Spleen (tissue), 11 donors: ENCODE data around the gene CSH2. TPM values are rescaled to one million over a fixed set of nuclear protein-coding genes. Genes with fewer than 3 reads are reported as not detected.

Experiments used
- DNase-seq: peaks from one replicate; pipeline ENCODE4 v3.0.0-alpha.2; 2020
- H3K27ac ChIP-seq, 8 donors: fragments of 200-600 bp; sonication (generic) in 7 of 8; 1 replicate in 4 of 8; 2 replicates in 4 of 8; pipeline versions ENCODE4 v1.5.0 to v1.8.0; 2016 to 2021; ENCODE audit warnings: inconsistent platforms in 4 of 8, mild to moderate bottlenecking in 4 of 8, moderate library complexity in 1 of 8
- H3K27me3 ChIP-seq, 7 donors: fragments of 200-600 bp; sonication (generic) in 6 of 7; replicated peaks in 1 of 7; 1 replicate in 4 of 7; 2 replicates in 3 of 7; pipeline versions ENCODE4 v1.5.0 to v1.8.0; 2016 to 2021; ENCODE audit warnings: inconsistent platforms in 3 of 7, mild to moderate bottlenecking in 1 of 7
- H3K36me3 ChIP-seq, 6 donors: fragments of 200-600 bp; sonication (generic) in 5 of 6; 1 replicate in 4 of 6; 2 replicates in 2 of 6; pipeline versions ENCODE4 v1.5.0 to v1.8.0; 2016 to 2021; ENCODE audit warnings: inconsistent platforms in 2 of 6
- H3K4me1 ChIP-seq, 6 donors: fragments of 200-600 bp; sonication (generic) in 5 of 6; 1 replicate in 3 of 6; 2 replicates in 3 of 6; pipeline versions ENCODE4 v1.5.0 to v1.8.0; 2016 to 2021; ENCODE audit warnings: inconsistent platforms in 3 of 6
- H3K4me3 ChIP-seq, 8 donors: fragments of 200-600 bp; sonication (generic) in 7 of 8; 1 replicate in 4 of 8; 2 replicates in 4 of 8; pipeline versions ENCODE4 v1.5.0 to v1.8.0; 2016 to 2021; ENCODE audit warnings: inconsistent platforms in 4 of 8, mild to moderate bottlenecking in 4 of 8, moderate library complexity in 2 of 8
- H3K9me3 ChIP-seq, 8 donors: fragments of 200-600 bp; sonication (generic) in 7 of 8; 1 replicate in 4 of 8; 2 replicates in 4 of 8; pipeline versions ENCODE4 v1.5.0 to v1.8.0; 2016 to 2021; ENCODE audit warnings: inconsistent platforms in 4 of 8
- CTCF ChIP-seq, 11 experiments: fragments of 200-600 bp in 7 of 11; fragments of 450-650 bp in 4 of 11; sonication (generic) in 4 of 11; IDR thresholded peaks in 8 of 11; conservative IDR thresholded peaks in 3 of 11; 1 replicate in 7 of 11; 2 replicates in 4 of 11; pipeline versions ENCODE4 v1.4.0 to v1.8.0; 2016 to 2021; ENCODE audit warnings: antibody characterized with exemption in 11 of 11, inconsistent platforms in 4 of 11, mild to moderate bottlenecking in 1 of 11
- POLR2A ChIP-seq, 3 donors: fragments of 450-650 bp; IDR thresholded peaks; one replicate each; pipeline ENCODE4 v1.5.1; 2017; ENCODE audit warnings: antibody characterized with exemption in 3 of 3, mild to moderate bottlenecking in 1 of 3
- POLR2AphosphoS5 ChIP-seq, 3 donors: sonication (generic); formaldehyde crosslinking; IDR thresholded peaks; one replicate each; pipeline ENCODE4 v1.5.1; 2017; ENCODE audit warnings: antibody characterized with exemption in 3 of 3
- WGBS, 5 donors: extraction: QIAGEN DNeasy Blood & Tissue Kit in 3 of 5; methylation state at CpG; one replicate each; pipeline versions ENCODE4 v1.1.5 to v1.1.7; 2013 to 2018; 5-methylcytosine and 5-hydroxymethylcytosine counted together
- intact Hi-C: fragments of 100-400 bp; cut with DNase I; formaldehyde crosslinking; loops from one replicate; pipeline ENCODE4 v1.15.0; 2023; ENCODE audit warnings: low total_unique reads
- polyA plus RNA-seq, 3 donors: library from polyadenylated mRNA; stranded (reverse); fragments of 200-250 nt; gene quantifications; one replicate each; pipeline ENCODE4 v1.2.1, GENCODE V29; 2013
- total RNA-seq, 7 donors: library from RNA; depleted of rRNA in 3 of 7; stranded (reverse); fragments of >200 nt in 3 of 7; fragmentation: NEBNext Ultra II Directional in 4 of 7; extraction: Animal tissue kit (Norgen Biotek cat#: 25700) in 4 of 7; gene quantifications; one replicate each; pipeline versions ENCODE4 v1.1.0 to v1.2.1, GENCODE V29; 2016 to 2021
- donor health status: healthy with polysubstance abuse.
- donor health status: DM: no; HTN: no; CAD: no; lungs with moderate emphysema.
- donor health status: DM: no; HTN: no; CAD: no.
- donor health status: Bipolar disorder and iron deficiency.
- donor health status: healthy.
- donor health status: DM: no; HTN: no; CAD: no.
- donor health status: DM: yes; HTN: yes; CAD: no.

CSH2 gene
- total and polyA plus RNA-seq, 10 donors = not detected

GRCh38 chr17:63831505-63831904, 42.0 kb downstream of the CSH2 start:
- no peak for DNase-seq
- WGBS, 5 donors = 26 to 39% (median 29%) methylated on average over 8 of the region's 8 CpGs
- Histone ChIP-seq H3K4me3 (no peak overlapping the region), H3K4me1 (peaks cover 22 to 89% (median 50%) of the 10 kb centered on the region in 6 donors), H3K9me3 (no peaks in the 10 kb centered on the region), H3K27ac (peak overlapping the region in 5 of 8 donors; percentile 20 to 72 (median 44)), H3K27me3 (no peaks in the 10 kb centered on the region), H3K36me3 (peaks cover 7 to 80% (median 73%) of the 10 kb centered on the region in 6 donors)
- intact Hi-C loops = no loop called here
- TF ChIP-seq POLR2A (IDR thresholded peaks at IDR 0.05) (no peak), CTCF (IDR thresholded peaks at IDR 0.05 in 8 of 11, conservative IDR thresholded peaks at IDR 0.05 in 3 of 11) (no peak), POLR2AphosphoS5 (IDR thresholded peaks at IDR 0.05) (no peak)

- 85 to 89% (median 87%) methylated on average over 15 of the region's 15 CpGs for WGBS, 5 donors
- intact Hi-C loops = no loop called here
- Histone ChIP-seq H3K27me3 (no peaks in the 10 kb centered on the region), H3K27ac (peak overlapping the region in 5 of 8 donors; percentile 20 to 72 (median 44)), H3K4me3 (no peak overlapping the region), H3K36me3 (peaks cover 7 to 75% (median 69%) of the 10 kb centered on the region in 6 donors), H3K4me1 (peaks cover 27 to 89% (median 55%) of the 10 kb centered on the region in 6 donors), H3K9me3 (no peaks in the 10 kb centered on the region)
- no peak for DNase-seq
- TF ChIP-seq POLR2AphosphoS5 (IDR thresholded peaks at IDR 0.05) = peak in 2 of 3 donors; percentile 32 to 49
- no peak for TF ChIP-seq POLR2A (IDR thresholded peaks at IDR 0.05)
- TF ChIP-seq CTCF (IDR thresholded peaks at IDR 0.05 in 8 of 11, conservative IDR thresholded peaks at IDR 0.05 in 3 of 11) = no peak
Measured at GRCh38 chr17:63830904-63831491, 42.5 kb downstream of the CSH2 start.

- TF ChIP-seq CTCF (IDR thresholded peaks at IDR 0.05 in 8 of 11, conservative IDR thresholded peaks at IDR 0.05 in 3 of 11) (no peak), POLR2AphosphoS5 (IDR thresholded peaks at IDR 0.05) (peak; percentile 39 to 43 (median 41)), POLR2A (IDR thresholded peaks at IDR 0.05) (no peak)
- WGBS, 5 donors = 86 to 93% (median 91%) methylated on average over 5 of the region's 5 CpGs
- no peaks in the 10 kb centered on the region for H3K9me3 ChIP-seq
- H3K27ac ChIP-seq = peak overlapping the region in 2 of 8 donors; percentile 38 to 94
- no peak for DNase-seq
- H3K36me3 ChIP-seq = peaks cover 7 to 75% (median 65%) of the 10 kb centered on the region in 6 donors
- H3K27me3 ChIP-seq = no peaks in the 10 kb centered on the region
- H3K4me3 ChIP-seq = no peak overlapping the region
- peaks cover 31 to 89% (median 60%) of the 10 kb centered on the region in 6 donors for H3K4me1 ChIP-seq
- intact Hi-C loops = no loop called here
Measured at GRCh38 chr17:63830278-63830677, 43.2 kb downstream of the CSH2 start.

GRCh38 chr17:63828936-63829335, 44.5 kb downstream of the CSH2 start:
- no peak for TF ChIP-seq POLR2A (IDR thresholded peaks at IDR 0.05)
- no peak for TF ChIP-seq POLR2AphosphoS5 (IDR thresholded peaks at IDR 0.05)
- no peak for TF ChIP-seq CTCF (IDR thresholded peaks at IDR 0.05 in 8 of 11, conservative IDR thresholded peaks at IDR 0.05 in 3 of 11)
- DNase-seq = no peak
- Histone ChIP-seq H3K4me3 (peak overlapping the region in 2 of 8 donors; percentile 86 to 96), H3K27ac (peak overlapping the region in 4 of 8 donors; percentile 11 to 94 (median 26)), H3K27me3 (no peaks in the 10 kb centered on the region), H3K4me1 (peaks cover 25 to 89% (median 53%) of the 10 kb centered on the region in 6 donors), H3K9me3 (no peaks in the 10 kb centered on the region), H3K36me3 (peaks cover 2 to 75% (median 66%) of the 10 kb centered on the region in 6 donors)
- intact Hi-C loops = loop anchor here (10.0 kb wide), 2 partner anchors 54 to 134 kb away; partner anchors contain the start of genes CCDC47 and DDX42
- 90 to 97% (median 96%) methylated on average over 3 of the region's 3 CpGs for WGBS, 5 donors
